H1 (cell line): ENCODE results near the gene STK33. TPM values are rescaled to one million over a fixed set of nuclear protein-coding genes. Genes with fewer than 3 reads are reported as not detected.

Experiments used
- ASH2L ChIP-seq: fragments of 200-600, 300-600 bp; sonication (generic); IDR thresholded peaks from one replicate; pipeline ENCODE4 v1.7.1; 2017; ENCODE audit warnings: low read length
- BRCA1 ChIP-seq: IDR thresholded peaks from 2 replicates; pipeline ENCODE4 v1.6.1; 2012; ENCODE audit warnings: low read depth, low read length, improper control_type of control experiment
- CHD1 ChIP-seq: IDR thresholded peaks from 2 replicates; pipeline ENCODE4 v1.6.1; 2012; ENCODE audit warnings: low read depth, low read length, improper control_type of control experiment
- HDAC2 ChIP-seq, 2 experiments: fragments of 300-600 bp in 1 of 2; sonication (generic) in 1 of 2; IDR thresholded peaks; 2 replicates each; pipeline ENCODE4 v1.6.1; 2011 to 2012; ENCODE audit warnings: low read depth in 2 of 2, low read length in 2 of 2, mild to moderate bottlenecking in 2 of 2, moderate library complexity in 2 of 2, borderline replicate concordance in 1 of 2, inconsistent platforms in 1 of 2
- HDAC6 ChIP-seq: IDR thresholded peaks from one replicate; pipeline ENCODE4 v1.7.1; 2012; ENCODE audit warnings: low read depth, mild to moderate bottlenecking, inconsistent platforms, low read length, moderate library complexity
- MAFK ChIP-seq: IDR thresholded peaks from 2 replicates; pipeline ENCODE4 v1.6.1; 2012; ENCODE audit warnings: low read depth, mild to moderate bottlenecking, improper control_type of control experiment, low read length
- POLR2AphosphoS5 ChIP-seq: IDR thresholded peaks from 2 replicates; pipeline ENCODE4 v1.6.1; 2011; ENCODE audit warnings: low read depth, low read length
- SIX5 ChIP-seq: IDR thresholded peaks from 2 replicates; pipeline ENCODE4 v1.6.1; 2011; ENCODE audit warnings: mild to moderate bottlenecking, low read depth, low read length
- TAF1 ChIP-seq: IDR thresholded peaks from 2 replicates; pipeline ENCODE4 v1.6.1; 2011; ENCODE audit warnings: mild to moderate bottlenecking, low read depth, low read length
- polyA plus RNA-seq, 7 experiments: library from polyadenylated mRNA; depleted of rRNA in 3 of 7; stranded (reverse) in 5 of 7; unstranded in 2 of 7; fragments of >200 nt in 5 of 7; fragments of 200-250 nt in 2 of 7; gene quantifications; 1 replicate in 5 of 7; 2 replicates in 1 of 7; 4 replicates in 1 of 7; pipeline versions ENCODE4 v1.2.1 to v1.2.3, GENCODE V29; 2011 to 2013; ENCODE audit warnings: missing spikeins in 2 of 7, mixed read lengths in 2 of 7
- total RNA-seq: library from RNA; stranded (reverse); fragmentation: NEBNext Ultra II Directional; extraction: Animal tissue kit (Norgen Biotek cat#: 25700); gene quantifications from 2 replicates; pipeline ENCODE4 v1.2.1, GENCODE V29; 2021

STK33 gene
- total and polyA plus RNA-seq, 2 of the 8 experiments (the other 6 are each of a cell fraction or from before 2014, with no cell fraction given) = 8.8 to 25.1 TPM

DNA sequence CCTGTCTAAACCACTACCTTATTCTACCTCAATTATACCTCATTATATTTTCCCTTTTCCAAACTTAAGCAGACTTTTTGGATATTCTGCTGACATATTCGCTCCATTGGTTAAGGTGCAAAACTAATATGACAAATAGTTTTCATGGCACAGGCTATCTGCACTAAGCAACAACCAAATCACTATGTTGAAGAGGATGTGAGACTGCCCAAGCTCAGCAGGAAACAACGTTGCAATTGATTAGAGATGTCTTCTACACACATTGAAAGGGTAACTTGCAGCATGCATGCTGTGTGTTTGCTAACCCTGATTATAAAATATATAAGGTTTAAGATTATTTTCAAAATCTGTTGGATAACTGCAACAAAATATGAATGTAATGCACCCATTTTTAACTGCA lies 61.6 kb downstream of the STK33 start (continued):
- TF ChIP-seq HDAC6 (no peak), HDAC2 (IDR thresholded peaks at IDR 0.05; ENCODE audit: borderline replicate concordance in 1 of 2, low read depth in 2 of 2, low read length in 2 of 2) (no peak), BRCA1 (no peak), CHD1 (no peak), POLR2AphosphoS5 (no peak), SIX5 (no peak), ASH2L (no peak), MAFK (no peak), TAF1 (no peak)
